Measurements from ENCODE around the gene SNX5.

SNX5 gene

GRCh38 chr20:17939622-17940223, 28.9 kb downstream of the SNX5 start:
- DNase-seq = no peak

DNA sequence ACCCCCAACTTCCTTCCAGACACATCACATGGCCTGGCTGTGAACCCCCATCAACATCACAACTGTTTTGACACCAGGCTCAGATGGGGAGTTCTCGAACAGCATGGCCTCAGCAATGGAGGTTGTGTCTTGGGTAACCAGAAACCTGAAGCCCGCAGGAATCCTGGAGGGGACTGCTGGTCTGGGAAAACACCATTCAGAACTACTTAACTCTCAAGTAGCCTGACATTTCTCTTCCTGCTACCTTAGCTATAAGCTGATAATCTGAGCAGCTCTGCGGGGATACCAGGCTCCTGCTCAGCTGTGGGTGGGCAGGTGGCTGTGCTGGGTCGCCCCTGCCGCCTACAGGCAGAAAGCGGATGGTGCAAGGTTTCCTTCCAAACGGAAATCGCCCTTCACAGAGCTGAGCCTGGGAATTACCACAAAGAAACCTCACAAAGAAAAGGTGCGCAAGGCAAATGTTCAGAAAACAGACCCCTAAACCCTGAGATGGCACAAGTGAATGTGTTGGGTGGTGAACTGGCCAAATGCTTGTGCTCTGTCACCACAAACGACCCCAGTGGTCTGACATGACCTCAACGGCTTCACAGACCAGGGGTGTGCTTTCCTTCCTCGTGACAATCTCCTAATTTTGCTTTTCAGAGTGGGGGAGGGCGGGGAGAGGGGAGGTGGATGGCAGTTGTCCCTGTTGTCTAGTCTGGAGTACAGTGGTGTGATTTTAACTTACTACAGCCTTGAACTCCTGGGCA, 29.5 kb downstream of the SNX5 start:
- DNase-seq = peak; percentile 52

- DNase-seq = no peak
These were observed 31.5 kb downstream of the SNX5 start for GRCh38 chr20:17936761-17937732.

GRCh38 chr20:17936286-17936760, 32.3 kb downstream of the SNX5 start:
- DNase-seq = no peak

- DNase-seq = no peak
These were observed 32.8 kb downstream of the SNX5 start for GRCh38 chr20:17935761-17936160.

GRCh38 chr20:17935186-17935585, 33.4 kb downstream of the SNX5 start:
- no peak for DNase-seq

DNA sequence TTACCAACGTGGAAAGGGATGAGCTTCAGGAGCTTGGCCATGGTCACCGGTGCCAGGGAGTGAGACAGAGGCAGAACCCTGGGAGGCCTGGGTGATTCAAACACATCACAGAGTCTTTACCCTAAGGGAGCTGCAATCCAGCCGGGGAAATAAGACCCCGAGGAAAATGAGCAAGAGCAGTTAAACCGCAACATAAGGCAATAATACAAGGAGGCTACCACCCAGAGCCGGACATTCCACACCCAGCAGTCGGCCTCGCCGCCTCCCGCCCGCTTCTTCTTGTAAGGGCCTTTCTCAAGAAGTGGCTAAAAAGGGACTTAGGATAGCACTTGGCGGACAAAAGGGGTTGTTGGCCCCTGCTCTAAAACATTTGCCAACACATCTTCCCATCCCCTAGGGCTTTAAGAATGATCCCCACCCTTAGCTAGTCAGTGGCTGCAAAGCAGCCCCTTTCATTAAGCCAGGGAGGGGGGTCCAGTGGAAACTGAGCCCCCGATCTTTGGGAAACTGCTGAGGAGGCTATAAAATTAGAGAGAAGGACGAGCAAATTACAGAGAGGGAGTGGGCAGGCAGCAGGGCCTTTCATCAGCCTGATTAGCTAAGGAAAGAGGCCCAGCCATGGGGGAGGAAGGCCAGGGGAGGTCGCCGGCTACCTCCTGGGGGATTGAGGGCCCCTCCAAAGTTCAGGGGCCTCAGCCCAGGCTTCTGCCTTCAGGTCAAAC, 34.3 kb downstream of the SNX5 start:
- DNase-seq = no peak

GRCh38 chr20:17933711-17934110, 34.9 kb downstream of the SNX5 start:
- no peak for DNase-seq

DNA sequence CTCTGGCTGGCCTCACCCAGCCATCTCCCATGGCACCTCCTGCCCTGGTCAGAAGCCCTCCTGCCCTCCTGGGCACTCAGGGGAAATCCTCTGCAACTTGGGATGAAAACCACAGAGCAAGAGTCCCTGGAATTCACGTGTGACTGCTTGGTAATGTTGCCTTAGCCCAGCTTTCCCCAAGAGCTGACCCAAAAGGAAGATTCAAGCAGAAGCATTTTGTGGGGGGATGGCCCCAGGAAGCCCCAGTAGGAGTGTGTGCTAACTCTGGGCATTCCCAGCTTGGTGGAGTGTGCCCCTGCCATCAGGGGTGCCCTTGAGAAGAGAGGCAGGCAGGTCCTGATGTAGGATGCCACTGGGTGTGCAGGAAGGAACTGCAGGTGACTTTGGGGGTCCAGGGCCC, 35.5 kb downstream of the SNX5 start:
- no peak for DNase-seq

DNA sequence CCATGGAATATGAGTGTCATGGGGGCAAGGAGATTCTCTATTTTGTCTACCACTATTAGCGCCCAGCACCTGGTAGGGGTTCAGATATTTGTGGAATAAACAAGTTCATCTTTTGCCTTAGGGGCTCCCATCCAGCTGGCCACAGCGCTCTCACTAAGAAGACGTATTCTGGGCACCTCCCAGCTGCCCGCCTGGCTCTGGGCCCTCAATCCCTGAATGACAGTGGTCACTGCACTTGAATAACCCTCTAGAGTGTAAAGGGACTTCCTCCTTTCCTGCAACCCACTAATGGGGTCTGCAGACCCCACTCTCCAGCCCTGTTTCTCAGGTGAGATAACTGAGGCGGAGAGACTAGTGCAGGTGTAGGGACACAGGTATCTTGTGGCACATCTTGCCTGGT, 36.2 kb downstream of the SNX5 start:
- DNase-seq = no peak

- no peak for DNase-seq
These were observed 37.1 kb downstream of the SNX5 start for GRCh38 chr20:17931513-17931912.

DNA sequence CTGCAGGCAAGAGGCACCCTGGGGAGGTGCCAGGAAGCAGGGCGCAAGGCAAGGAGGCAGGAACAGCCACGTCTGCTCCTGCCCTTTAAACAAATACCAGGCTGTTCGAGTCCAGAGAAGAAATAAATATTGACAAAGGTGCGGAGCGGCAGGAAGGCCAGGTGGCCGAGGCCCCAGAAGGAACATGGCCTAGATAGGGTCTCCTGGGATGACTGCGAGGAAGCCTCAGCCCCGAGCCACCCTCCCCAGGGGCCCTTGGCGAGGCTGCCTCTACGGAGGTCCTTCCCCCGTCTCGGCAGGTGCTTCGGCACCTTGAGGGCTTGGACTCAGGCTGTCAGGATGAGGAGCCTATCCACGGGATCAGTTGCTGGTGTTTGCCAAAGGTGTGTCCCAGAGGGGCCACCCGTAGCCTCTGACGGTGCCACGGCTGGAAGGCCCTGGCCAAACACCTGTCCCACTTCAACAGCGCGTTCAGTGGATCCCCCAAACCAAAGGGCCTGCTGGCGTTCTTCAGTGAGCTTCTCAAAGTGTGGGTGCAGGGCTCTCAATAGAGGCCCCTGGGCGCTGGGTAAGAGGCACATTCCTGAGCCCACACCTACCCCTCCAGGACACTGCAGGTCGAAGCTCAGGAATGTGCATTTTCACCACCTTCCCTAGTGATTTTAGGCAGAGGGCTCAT, 39.8 kb downstream of the SNX5 start:
- peak; percentile 53 for DNase-seq

- DNase-seq = no peak
These were observed 40.4 kb downstream of the SNX5 start for GRCh38 chr20:17928211-17928611.

GRCh38 chr20:17925940-17926300, 42.7 kb downstream of the SNX5 start:
- DNase-seq = no peak

- no peak for DNase-seq
These were observed 43.3 kb downstream of the SNX5 start for GRCh38 chr20:17925141-17925939.

DNA sequence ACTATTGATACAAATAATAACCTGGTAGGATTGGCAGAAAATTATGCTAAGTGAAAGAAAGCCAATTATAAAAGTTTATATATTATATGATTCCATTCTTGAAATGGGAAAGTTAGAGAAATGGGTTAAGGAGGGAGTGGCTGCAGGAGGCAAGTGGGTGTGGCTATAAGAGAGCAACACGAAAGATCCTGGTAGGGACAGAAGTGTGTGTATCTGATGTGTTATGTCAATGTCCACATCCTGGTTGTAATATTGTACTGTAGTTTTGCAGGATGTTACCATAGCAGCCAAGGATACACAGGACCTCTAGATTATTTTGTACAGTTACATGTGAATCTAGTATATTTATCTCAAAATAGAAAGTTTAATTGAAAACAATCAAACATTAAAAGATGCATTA, 46.8 kb downstream of the SNX5 start:
- DNase-seq = no peak

- DNase-seq = no peak
These were observed 49.4 kb downstream of the SNX5 start for GRCh38 chr20:17919149-17919548.

DNA sequence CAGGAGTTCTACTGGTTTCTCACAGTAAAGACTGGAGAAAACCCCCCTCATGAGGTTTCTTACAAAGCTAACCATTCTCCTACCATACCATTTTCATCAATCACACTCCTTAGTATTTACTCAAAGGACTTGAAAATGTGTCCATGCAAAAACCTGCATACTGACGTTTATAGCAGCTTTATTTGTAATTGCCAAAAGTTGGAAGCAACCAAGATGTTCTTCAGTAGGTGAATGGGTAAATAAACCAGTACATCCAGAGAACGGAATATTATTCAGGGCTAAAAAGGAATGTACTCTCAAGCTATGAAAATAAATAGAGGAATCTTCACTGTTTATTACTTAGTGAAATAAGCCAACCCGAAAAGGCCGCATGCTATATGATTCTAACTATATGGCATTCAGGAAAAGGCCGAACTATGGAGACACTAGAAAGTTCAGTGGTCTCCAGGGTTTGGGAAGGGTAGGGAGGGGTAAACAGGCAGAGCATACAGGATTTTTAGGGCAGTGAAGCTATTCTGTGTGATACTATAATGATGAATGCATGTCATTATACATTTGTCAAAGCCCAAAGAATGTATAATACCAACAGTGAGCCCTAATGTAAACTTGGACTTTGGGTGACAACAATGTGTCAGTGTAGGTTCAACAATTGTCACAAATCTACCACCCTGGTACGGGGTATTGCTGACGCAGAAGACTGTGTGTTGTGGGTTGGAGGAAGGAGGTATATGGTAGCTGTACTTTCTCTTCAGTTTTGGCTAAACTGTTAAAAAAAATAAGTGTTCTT, 50.6 kb downstream of the SNX5 start:
- no peak for DNase-seq

- no peak for DNase-seq
These were observed 52.1 kb downstream of the SNX5 start for GRCh38 chr20:17916433-17916891.

GRCh38 chr20:17914957-17915356, 53.6 kb downstream of the SNX5 start:
- no peak for DNase-seq

All from NCI-H1436 (cell line).